Endodermal cell (in vitro differentiated cells): Measurements from ENCODE around the gene PLCH2. TPM values are rescaled to one million over a fixed set of nuclear protein-coding genes. Genes with fewer than 3 reads are reported as not detected.

Source experiments
- DNase-seq: peaks from one replicate; pipeline ENCODE4 v3.0.0-alpha.2; 2017
- H3K27ac ChIP-seq: 2 replicates; pipeline ENCODE4 v1.5.1; 2013; ENCODE audit warnings: mild to moderate bottlenecking, low read depth, low read length, moderate library complexity
- H3K27me3 ChIP-seq: 2 replicates; pipeline ENCODE4 v1.6.1; 2013; ENCODE audit warnings: mild to moderate bottlenecking, low read length, moderate library complexity; ENCODE audit not compliant: insufficient read depth, control insufficient read depth, poor library complexity, severe bottlenecking
- H3K36me3 ChIP-seq: 2 replicates; pipeline ENCODE4 v1.7.0; 2013; ENCODE audit warnings: mild to moderate bottlenecking, low read length, moderate library complexity; ENCODE audit not compliant: control insufficient read depth, insufficient read depth
- H3K4me1 ChIP-seq: one replicate; pipeline ENCODE4 v1.7.0; 2013; ENCODE audit warnings: low read length; ENCODE audit not compliant: control insufficient read depth, insufficient read depth
- H3K4me3 ChIP-seq: 2 replicates; pipeline ENCODE4 v1.5.1; 2013; ENCODE audit warnings: mild to moderate bottlenecking, low read length, moderate library complexity
- H3K9ac ChIP-seq: 2 replicates; pipeline ENCODE4 v1.6.1; 2013; ENCODE audit warnings: mild to moderate bottlenecking, low read length, moderate library complexity; ENCODE audit not compliant: poor library complexity, severe bottlenecking; ENCODE audit errors: extremely low read depth
- H3K9me3 ChIP-seq: 2 replicates; pipeline ENCODE4 v1.6.1; 2013; ENCODE audit warnings: mild to moderate bottlenecking, low read length, moderate library complexity; ENCODE audit not compliant: control insufficient read depth
- H3K27ac Mint-ChIP-seq: 2 replicates; pipeline ENCODE4 v1.8.0; 2020; ENCODE audit warnings: mixed read lengths
- H3K27me3 Mint-ChIP-seq: 2 replicates; pipeline ENCODE4 v1.8.0; 2021; ENCODE audit warnings: mild to moderate bottlenecking, mixed read lengths; ENCODE audit not compliant: insufficient read depth
- H3K36me3 Mint-ChIP-seq: 2 replicates; pipeline ENCODE4 v1.8.0; 2020; ENCODE audit warnings: low read depth, mixed read lengths
- H3K4me1 Mint-ChIP-seq: 2 replicates; pipeline ENCODE4 v1.8.0; 2020; ENCODE audit warnings: mixed read lengths
- H3K4me3 Mint-ChIP-seq: 2 replicates; pipeline ENCODE4 v1.8.0; 2020; ENCODE audit warnings: mild to moderate bottlenecking, moderate library complexity, mixed read lengths
- H3K9me3 Mint-ChIP-seq: 2 replicates; pipeline ENCODE4 v1.8.0; 2020; ENCODE audit warnings: mild to moderate bottlenecking, mixed read lengths
- WGBS, 2 experiments: methylation state at CpG; one replicate each; pipeline versions ENCODE4 v1.1.5 to v1.1.7; 2013; ENCODE audit warnings: missing lambda C conversion rate in 2 of 2, mixed read lengths in 1 of 2; ENCODE audit not compliant: insufficient coverage in 1 of 2, insufficient read length in 1 of 2; 5-methylcytosine and 5-hydroxymethylcytosine counted together
- total RNA-seq, 2 donors: library from RNA; stranded (reverse); fragmentation: NEBNext Ultra II Directional in 1 of 2; extraction: Animal tissue kit (Norgen Biotek cat#: 25700) in 1 of 2; gene quantifications; 2 replicates in 1 of 2; 3 replicates in 1 of 2; pipeline ENCODE4 v1.2.1, GENCODE V29; 2021
- TF ChIP-seq, protein P1 (sequence below): fragments of 200-600 bp; sonication (generic); conservative IDR thresholded peaks from 2 replicates; pipeline ENCODE4 v1.5.0; 2021; ENCODE audit warnings: antibody characterized with exemption, mild to moderate bottlenecking

Gene PLCH2
- total RNA-seq, 2 donors from 2014 or later, result 0.18 to 0.31 TPM

DNA sequence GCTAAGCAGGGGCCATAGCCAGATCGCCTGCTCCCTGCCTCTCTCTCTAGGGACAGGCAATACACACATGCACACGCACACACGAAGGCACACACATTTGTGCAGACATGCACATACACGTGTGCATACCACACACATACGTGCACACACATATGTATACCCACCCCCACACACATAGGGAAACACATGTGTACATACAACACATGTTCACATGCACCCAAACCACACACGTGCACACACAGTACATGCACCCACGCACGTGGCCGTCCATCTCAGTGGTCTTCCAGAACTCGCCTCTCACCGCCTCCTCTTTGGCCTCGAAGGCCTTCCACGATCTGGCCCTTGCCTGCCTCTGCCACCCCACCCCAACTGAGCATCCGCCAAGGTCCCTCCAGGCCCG, 38.5 kb upstream of the PLCH2 start:
- Mint-ChIP-seq H3K4me3 (no peak overlapping the region), H3K27ac (no peak overlapping the region), H3K27me3 (peaks cover 17% of the 10 kb centered on the region), H3K9me3 (no peaks in the 10 kb centered on the region), H3K36me3 (no peaks in the 10 kb centered on the region), H3K4me1 (no peaks in the 10 kb centered on the region)
- H3K9ac ChIP-seq, result no peak overlapping the region
- no peak overlapping the region for H3K4me3 ChIP-seq
- no peak overlapping the region for H3K27ac ChIP-seq
- H3K4me1 ChIP-seq, result no peaks in the 10 kb centered on the region
- no peak for DNase-seq
- H3K9me3 ChIP-seq, result no peaks in the 10 kb centered on the region
- 89 to 92% methylated on average over 10 to 15 of the region's 15 CpGs for WGBS, 2 experiments
- no peaks in the 10 kb centered on the region for H3K36me3 ChIP-seq
- TF ChIP-seq, protein P1, sequence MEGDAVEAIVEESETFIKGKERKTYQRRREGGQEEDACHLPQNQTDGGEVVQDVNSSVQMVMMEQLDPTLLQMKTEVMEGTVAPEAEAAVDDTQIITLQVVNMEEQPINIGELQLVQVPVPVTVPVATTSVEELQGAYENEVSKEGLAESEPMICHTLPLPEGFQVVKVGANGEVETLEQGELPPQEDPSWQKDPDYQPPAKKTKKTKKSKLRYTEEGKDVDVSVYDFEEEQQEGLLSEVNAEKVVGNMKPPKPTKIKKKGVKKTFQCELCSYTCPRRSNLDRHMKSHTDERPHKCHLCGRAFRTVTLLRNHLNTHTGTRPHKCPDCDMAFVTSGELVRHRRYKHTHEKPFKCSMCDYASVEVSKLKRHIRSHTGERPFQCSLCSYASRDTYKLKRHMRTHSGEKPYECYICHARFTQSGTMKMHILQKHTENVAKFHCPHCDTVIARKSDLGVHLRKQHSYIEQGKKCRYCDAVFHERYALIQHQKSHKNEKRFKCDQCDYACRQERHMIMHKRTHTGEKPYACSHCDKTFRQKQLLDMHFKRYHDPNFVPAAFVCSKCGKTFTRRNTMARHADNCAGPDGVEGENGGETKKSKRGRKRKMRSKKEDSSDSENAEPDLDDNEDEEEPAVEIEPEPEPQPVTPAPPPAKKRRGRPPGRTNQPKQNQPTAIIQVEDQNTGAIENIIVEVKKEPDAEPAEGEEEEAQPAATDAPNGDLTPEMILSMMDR, result no peak
- peaks cover 15% of the 10 kb centered on the region for H3K27me3 ChIP-seq

GRCh38 chr1:2438038-2438437, 38.1 kb upstream of the PLCH2 start:
- Mint-ChIP-seq H3K27me3 (peaks cover 21% of the 10 kb centered on the region), H3K36me3 (no peaks in the 10 kb centered on the region), H3K4me3 (no peak overlapping the region), H3K9me3 (no peaks in the 10 kb centered on the region), H3K4me1 (no peaks in the 10 kb centered on the region), H3K27ac (no peak overlapping the region)
- no peak overlapping the region for H3K27ac ChIP-seq
- H3K9me3 ChIP-seq, result no peaks in the 10 kb centered on the region
- H3K36me3 ChIP-seq, result no peaks in the 10 kb centered on the region
- WGBS, 2 experiments, result 90 to 95% methylated on average over 11 to 15 of the region's 15 CpGs
- TF ChIP-seq, protein P1, result no peak
- H3K4me3 ChIP-seq, result no peak overlapping the region
- no peak for DNase-seq
- H3K9ac ChIP-seq, result no peak overlapping the region
- no peaks in the 10 kb centered on the region for H3K4me1 ChIP-seq
- H3K27me3 ChIP-seq, result peaks cover 19% of the 10 kb centered on the region

- DNase-seq, result no peak
- Mint-ChIP-seq H3K4me3 (no peak overlapping the region), H3K27me3 (peaks cover 23% of the 10 kb centered on the region), H3K27ac (no peak overlapping the region), H3K36me3 (no peaks in the 10 kb centered on the region), H3K9me3 (no peaks in the 10 kb centered on the region), H3K4me1 (no peaks in the 10 kb centered on the region)
- peaks cover 24% of the 10 kb centered on the region for H3K27me3 ChIP-seq
- no peak overlapping the region for H3K4me3 ChIP-seq
- H3K9ac ChIP-seq, result no peak overlapping the region
- H3K9me3 ChIP-seq, result no peaks in the 10 kb centered on the region
- WGBS, 2 experiments, result 87 to 92% methylated on average over 12 to 14 of the region's 14 CpGs
- H3K4me1 ChIP-seq, result no peaks in the 10 kb centered on the region
- no peaks in the 10 kb centered on the region for H3K36me3 ChIP-seq
- no peak overlapping the region for H3K27ac ChIP-seq
- TF ChIP-seq, protein P1, result no peak
These were observed 37.4 kb upstream of the PLCH2 start for GRCh38 chr1:2438641-2439040.
